HFF-Myc (cell line): Measurements from ENCODE around the gene ACSS3.

Experiments used
- DNase-seq: peaks from one replicate; pipeline ENCODE4 v3.0.0-alpha.2; 2011; ENCODE audit warnings: low read depth; ENCODE audit errors: extremely low read depth
- H3K4me3 ChIP-seq: replicated peaks from 2 replicates; pipeline ENCODE4 v1.5.1; 2011; ENCODE audit warnings: low read depth, mild to moderate bottlenecking, control low read depth, low read length
- TF ChIP-seq, protein P1 (sequence below): IDR thresholded peaks from 2 replicates; pipeline ENCODE4 v1.5.1; 2012; ENCODE audit warnings: mild to moderate bottlenecking, low read depth, low read length, control low read depth; ENCODE audit errors: missing control alignments

The ACSS3 gene

DNA sequence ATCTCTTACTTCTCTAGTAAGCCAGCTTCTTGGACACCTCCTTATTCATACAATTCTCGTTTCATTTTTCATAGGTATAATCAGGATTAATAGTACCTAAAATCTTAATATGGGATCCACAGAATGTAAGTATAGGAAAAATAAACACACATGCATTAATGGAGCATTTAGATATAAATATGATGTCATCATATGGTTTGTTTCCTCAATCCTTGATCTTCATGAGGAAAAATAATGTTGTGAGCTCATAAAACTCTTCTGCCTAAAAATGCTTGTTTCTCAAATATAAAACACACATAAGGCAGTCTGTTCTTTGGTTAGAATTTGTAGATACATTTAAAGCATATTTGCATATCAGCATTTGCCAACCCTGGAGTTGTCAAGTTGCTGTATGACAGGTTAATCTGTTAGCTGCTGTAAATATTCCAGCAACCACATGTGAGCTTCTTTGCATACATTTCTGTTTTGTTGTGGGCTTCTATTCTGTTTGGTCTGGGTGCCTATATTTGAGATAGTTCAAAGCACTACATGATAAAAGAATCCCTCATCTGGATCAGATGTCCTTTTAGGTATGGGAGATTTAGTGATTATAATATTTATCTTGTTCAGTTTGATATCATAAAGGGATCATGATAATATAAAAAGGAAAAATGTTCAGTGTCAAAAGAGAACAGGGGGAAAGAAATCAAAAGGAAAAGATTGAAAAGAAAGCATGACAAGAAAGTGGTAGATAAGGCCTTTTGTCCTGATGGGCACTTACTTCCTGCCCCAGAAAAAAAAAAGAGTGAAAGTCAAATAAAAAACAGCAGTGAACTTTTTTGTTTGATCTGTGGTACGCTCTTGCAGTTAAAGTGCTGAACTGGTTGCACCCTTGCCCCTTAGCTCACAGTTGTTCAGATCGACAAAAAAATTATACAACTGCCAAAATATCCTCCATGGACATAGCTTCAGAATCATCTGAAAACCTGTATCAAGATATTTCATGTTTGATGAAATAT, 68.6 kb downstream of the ACSS3 start:
- no peak overlapping the region for H3K4me3 ChIP-seq
- TF ChIP-seq, protein P1, sequence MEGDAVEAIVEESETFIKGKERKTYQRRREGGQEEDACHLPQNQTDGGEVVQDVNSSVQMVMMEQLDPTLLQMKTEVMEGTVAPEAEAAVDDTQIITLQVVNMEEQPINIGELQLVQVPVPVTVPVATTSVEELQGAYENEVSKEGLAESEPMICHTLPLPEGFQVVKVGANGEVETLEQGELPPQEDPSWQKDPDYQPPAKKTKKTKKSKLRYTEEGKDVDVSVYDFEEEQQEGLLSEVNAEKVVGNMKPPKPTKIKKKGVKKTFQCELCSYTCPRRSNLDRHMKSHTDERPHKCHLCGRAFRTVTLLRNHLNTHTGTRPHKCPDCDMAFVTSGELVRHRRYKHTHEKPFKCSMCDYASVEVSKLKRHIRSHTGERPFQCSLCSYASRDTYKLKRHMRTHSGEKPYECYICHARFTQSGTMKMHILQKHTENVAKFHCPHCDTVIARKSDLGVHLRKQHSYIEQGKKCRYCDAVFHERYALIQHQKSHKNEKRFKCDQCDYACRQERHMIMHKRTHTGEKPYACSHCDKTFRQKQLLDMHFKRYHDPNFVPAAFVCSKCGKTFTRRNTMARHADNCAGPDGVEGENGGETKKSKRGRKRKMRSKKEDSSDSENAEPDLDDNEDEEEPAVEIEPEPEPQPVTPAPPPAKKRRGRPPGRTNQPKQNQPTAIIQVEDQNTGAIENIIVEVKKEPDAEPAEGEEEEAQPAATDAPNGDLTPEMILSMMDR: no peak
- DNase-seq: no peak

DNA sequence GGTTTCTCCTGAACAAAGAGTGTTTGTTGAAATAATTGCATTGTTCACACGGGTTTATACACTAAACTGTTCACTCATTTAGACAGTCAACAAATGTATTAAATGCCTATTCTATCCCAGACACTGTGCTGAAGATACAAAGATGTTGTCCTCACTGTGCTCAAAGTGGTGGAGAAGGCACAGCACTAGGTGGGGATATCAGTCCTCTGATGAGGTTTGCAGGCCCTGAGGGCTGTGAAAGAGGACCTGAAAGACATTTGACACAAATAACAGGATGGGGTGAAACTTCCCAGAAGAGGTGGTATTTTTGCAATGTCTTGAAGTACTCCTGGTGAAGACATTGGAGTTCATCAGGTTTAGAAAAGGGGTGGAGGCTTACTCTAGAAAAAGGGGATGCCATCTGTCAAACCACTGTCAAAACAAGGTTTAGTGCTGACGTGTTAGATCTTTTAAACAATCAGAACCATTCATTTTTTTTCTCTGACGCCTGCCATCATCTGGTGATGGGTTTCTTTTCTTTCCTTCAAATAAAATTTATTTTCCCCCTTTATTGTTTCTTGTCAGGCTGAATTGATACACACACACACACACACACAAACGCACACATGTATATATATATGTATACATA, 69.5 kb downstream of the ACSS3 start:
- TF ChIP-seq, protein P1: no peak
- no peak for DNase-seq
- H3K4me3 ChIP-seq: no peak overlapping the region

DNA sequence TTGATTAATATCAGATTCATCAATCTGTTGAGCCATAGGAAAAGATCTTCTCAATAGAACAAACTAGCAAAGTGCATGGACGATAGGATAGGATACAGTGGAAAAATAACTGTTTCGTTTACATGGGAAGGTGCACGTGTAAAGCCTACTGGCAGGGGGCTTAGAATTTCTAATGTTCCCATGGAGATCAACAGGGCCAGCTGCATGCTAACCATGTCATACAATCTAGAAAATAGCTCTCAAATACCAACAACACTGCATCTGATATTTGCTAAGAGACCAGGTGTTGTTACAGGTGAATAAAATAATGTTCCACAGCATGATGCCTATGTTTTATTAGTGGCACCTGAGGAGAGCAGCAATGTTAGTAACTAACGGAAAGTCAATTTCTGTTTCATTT, 72.5 kb downstream of the ACSS3 start:
- TF ChIP-seq, protein P1: no peak
- no peak overlapping the region for H3K4me3 ChIP-seq
- no peak for DNase-seq

DNA sequence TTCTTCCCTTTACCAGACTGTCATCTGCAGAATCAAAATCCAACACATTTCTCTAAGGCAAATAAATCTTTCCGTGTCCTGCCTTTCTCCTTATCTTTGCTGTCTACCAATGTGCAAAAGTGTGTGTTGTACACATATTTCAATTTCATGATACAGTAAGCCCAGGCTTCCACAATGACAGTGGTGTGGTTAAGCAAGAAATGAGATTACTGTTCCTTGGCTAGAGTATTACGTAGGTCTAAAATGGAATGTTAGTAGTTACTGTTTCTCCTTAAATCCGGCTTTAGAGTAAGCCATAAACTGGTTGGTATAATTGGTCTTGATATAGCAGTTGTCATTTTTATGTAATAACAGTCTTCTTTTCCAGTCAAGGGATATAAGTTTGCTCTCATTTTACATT, 82.0 kb downstream of the ACSS3 start:
- TF ChIP-seq, protein P1: no peak
- no peak for DNase-seq
- H3K4me3 ChIP-seq: no peak overlapping the region

DNA sequence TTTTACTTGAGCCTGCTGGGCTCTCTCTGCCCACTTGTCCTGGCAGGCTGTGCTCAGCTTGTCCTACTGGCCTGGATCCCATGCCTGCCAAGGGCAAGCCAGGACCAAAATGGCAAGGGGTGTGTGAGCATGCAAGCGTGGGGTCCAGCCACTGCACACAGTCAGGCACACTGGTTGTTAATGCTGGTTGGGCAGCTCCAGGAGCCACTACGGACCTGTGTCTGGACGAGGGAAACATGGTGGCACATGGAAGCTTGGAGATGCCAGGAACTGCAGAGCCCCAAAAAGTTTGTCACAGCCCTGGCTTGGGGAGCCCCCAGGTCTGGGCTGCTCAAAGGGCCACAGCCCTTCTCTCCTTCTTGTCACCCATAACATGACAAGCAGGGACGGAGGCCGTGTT, 83.8 kb downstream of the ACSS3 start:
- DNase-seq: no peak
- H3K4me3 ChIP-seq: no peak overlapping the region

DNA sequence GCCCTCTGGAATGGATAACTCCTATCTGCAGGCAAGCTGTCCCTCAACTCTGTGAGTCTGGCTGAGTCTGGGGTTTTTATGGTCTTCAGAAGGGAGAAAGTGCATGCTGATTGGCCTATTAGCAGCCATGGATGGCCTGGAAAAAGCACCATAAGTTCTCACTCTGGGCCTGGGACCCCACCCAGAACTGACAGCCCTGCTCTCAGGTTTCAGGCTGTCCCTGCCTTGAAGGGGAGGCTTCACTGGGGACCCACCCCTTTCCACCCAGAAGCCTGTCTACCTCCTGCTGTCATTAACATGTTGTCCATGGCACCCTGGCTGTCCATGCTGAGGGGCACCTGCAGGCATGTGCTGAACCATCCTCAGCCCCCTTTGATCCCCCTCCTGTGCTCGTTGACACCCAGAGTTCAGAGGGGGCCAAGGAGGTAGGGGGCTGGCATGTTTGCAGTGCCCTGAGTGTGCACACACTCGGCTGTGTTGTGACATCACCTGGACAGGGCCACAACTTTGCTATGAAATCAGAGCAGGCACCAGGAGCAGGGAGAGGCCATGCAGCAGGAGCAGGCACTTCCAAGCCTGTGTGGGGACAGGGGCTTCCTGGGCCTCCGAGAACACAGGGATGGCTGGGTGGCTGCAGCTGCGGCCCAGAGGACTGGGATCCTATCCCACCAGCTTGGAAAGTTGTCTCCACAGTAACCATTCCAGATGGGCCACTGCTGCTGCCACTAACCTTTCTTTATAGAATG, 84.7 kb downstream of the ACSS3 start:
- DNase-seq: no peak
- TF ChIP-seq, protein P1: no peak
- H3K4me3 ChIP-seq: no peak overlapping the region

More for the DNA sequence above, 83.8 kb downstream of the ACSS3 start:
- TF ChIP-seq, protein P1: no peak
